HG02943 (cell line): ENCODE measurements around the gene DNAJB9.

ENCODE experiments used
- ATAC-seq: cut with Tn5 transposase; IDR thresholded peaks from one replicate; pipeline ENCODE4 v1.9.1; 2021; ENCODE audit warnings: mild to moderate bottlenecking, low read depth, moderate library complexity; ENCODE audit not compliant: unreplicated experiment

Gene DNAJB9

DNA sequence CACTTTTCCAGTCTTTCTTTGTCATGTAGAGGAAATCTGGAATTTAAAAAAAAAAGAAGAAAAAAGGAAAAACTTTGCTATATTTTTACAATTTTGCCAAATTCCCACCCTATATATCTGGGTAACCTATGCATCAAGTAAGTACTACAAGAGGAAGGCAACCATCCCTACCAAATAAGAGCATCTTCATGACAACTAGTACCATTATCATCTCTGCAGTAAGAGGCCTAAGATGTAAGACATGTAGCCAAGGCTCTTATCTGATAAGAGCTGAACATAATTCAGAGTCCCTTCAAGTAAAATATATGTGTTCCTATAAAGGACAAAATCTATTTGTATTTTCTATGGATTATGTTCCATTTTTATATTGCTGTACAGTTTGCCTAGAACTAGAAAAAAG lies 3.7 kb upstream of the DNAJB9 start:
- no peak for ATAC-seq

DNA sequence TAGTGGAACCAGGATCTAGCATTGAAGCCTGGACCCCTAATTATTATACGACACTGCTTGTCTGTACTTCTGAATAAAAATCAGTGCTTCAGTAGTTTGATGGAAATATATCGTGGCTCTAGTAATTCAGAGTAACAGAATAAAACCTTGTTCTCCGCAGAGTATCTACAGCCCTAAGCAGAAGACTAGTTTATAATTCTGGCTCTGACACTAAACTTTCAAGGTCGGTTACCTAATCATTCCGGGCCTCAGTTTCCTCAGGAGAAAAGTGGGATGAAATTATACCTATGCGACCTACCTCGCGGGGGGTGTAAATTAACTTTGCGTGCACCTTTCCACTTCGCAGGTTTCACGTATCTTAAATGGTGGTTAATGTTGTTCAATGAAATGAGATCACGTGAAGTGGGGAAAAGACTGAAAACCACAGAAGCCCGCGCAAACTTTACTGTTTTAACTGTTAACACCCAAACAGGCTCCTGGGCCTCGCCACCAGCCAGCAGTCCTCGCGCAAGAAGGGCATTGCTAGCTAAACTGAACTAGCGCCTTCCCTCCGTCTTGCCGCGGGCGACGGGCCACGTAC lies 783 bp upstream of the DNAJB9 start:
- ATAC-seq, result no peak

DNA sequence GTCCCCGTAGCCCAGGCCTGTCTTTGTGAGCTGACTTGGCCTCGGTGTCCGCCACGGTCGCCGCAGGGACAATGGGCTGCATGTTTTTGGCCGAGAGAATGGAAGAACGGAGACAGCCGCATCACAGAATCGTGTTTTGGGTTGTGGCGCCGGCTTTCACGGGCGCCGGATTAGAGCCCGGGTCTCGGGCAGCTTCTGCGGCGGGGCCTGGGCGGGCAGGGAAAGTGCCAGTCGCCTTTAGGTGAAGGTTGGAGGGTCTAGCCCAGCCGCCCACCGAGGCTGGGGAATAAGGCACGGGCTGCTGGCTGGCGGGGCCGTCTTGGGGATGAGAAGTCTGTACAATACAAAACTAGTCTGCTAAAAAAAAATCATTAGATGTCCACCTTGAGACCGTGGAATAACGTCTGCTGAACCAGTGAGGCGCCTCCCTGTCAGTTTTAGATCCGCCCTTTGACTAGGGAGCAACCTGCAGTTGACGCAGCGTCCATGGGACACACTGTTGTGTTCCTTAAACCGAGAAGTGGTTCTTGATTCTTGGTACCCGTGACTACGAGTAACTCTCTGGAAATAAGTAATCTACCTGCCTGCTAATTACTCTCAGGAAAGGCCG lies 577 bp downstream of the DNAJB9 start:
- ATAC-seq, result peak; percentile 26

DNA sequence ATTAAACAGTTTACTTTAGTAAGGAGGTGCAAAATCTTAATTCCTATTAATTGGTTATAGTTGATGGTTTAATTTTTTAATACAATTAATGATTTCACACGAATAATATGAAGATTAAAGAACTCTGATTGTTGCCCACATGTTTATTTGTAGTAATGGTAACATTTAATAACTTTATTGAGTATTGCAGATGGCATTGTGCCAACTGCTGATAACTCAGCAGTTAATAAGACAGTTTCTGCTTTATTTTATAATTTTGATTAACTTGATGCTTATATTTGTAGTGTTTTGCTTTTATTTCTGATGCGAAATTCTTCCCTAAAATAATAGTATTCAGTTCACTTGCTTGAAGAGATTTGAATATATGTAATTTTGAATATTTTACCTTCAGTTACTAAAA lies 2.8 kb downstream of the DNAJB9 start:
- ATAC-seq, result no peak

DNA sequence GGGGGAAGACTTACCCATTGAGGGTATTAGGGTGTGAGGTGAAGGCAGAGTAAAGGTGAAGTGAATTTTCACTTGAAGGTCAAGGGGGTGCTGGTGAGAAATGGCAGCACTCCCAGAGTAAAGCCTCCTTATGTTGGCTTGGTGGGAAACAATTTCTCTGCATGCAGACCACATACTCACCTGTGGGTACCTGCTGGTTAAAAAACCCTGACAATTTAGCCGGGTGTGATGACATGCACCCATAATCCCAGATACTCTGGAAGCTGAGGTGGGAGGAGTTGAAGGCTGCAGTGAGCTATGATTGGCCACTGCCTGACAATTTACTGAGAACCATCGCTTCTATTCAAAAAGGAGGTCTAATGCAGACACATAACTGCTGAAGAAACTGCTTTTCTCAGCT lies 5.5 kb downstream of the DNAJB9 start:
- no peak for ATAC-seq

DNA sequence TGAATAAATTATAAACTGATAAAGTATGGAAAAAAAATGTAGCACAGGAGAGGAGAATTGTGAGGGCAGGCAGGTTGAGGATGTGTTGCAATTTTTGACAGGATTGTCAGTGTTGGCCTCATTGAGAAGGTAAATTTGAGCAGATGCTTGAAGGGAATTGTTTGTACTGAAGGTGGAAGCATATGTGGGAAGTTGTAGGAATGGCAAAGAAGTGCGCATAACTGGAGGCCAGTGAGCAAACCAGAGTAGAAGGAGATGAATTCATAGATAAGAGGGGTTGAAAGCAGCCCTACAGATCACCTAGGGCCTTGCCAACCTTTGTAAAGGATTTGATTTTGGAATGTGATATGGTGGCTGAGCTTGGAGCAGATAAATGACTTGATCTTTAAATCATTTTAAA lies 6.4 kb downstream of the DNAJB9 start:
- ATAC-seq, result no peak

DNA sequence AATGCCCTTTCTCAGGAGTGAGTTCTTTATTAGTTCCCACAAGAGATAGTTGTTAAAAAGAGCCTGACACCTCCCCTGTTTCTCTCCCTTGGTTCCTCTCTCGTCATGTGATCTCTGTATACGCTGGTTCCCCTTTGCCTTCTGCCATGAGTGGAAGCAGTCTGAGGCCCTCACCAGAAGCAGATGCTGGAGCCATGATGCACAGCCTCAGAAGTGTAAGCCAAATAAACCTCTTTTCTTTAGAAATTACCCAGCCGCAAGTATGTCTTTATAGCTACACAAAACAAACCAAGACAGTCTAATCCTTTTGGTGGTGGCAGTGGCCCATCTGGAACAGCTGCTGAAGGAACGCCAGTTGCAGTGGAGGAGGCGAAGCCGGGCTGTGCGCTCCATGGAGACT lies 9.3 kb downstream of the DNAJB9 start:
- ATAC-seq, result no peak

DNA sequence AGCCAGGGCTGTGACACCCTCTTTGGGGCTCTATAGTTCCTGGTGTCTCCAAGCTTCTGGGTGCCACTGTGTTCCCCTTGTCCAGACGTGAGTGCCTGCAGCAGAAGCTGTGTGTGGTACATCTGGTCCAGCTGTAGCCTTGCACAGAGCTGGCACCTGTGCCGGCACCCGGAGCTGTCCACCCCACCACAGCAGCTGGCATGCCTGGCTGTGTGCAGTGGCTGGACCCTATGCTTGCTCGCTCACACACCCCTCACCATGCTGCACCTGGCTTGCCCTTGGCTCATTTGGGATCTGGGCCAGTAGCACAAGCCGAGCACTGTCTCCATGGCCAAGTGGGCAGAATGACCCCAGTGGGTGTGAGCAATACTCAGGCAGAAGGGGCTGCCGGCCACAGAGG lies 10.6 kb downstream of the DNAJB9 start:
- ATAC-seq, result no peak

DNA sequence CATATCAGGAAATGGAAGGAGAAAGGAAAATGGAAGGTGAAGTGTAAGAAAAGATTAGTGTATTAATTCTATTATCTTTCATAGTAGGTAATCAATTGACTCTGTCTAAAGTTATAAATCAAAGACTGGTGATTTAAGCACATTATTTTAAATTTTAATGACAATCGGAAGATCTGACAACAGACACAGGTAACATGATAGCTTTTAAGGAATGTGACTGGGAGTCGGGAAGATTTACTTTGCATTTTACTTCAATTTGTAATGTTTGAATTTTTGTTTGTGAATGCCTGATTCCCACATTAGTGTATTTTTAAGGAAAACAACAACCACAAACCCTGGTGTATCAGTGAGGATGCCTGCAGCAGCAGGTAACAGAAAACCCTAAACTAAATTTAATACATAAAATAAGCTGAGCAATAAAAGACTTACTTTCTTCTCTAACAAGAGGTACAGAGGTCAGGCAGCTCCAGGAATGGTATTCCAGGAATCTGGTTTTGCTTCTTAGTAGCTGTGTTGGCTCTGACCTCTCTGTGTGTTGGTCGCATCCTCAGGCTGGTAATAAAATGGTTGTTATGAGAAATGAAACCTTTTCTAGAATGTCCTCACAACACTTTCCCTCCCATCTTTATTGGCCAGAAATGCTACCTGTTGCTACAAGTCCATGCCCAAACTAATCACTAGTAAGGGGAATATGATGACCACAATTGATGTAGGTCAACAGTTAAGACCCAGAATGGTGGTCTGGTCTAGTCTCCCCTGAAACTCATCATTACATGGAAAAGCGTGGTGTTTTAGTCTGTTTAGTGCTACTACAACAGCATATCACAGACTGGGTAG lies 12.2 kb downstream of the DNAJB9 start:
- ATAC-seq, result no peak

DNA sequence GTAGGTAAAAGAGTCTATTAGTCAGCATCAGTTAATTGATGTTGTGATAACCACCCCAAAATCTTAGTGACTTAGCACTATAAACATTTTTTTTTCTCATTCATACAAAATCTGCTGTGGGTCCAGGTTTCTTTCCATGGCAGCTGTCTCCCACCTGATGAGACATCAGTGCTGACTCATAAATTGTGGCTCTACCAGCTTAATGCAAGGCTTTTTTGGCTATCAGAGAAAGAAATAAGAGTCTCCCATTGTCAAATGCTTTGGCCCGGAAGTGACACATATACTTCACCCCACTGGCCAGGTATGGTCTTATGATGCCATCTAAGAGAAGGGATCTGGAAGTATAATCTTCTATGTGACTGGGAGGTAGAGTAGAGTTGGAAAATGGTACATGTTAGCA lies 14.5 kb downstream of the DNAJB9 start:
- ATAC-seq, result no peak

DNA sequence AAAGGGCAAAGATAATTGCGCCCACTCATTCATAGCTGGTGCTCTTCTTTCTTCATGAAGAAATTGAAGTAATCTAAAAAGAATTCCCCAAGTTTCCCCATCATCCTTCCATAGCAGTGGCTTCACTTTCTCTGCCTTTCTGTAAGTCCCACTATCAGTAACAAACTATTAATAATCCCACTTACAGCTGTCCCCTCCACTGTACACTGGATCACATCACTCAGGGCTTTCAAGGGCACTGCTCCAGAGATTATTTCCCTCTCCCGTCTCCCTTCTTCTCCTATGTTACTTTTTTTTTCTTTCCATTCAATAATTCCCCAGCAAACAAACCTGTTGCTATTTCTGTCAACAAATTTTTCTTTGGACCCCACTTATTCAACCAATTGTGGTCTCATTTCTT lies 16.2 kb downstream of the DNAJB9 start:
- ATAC-seq, result no peak

DNA sequence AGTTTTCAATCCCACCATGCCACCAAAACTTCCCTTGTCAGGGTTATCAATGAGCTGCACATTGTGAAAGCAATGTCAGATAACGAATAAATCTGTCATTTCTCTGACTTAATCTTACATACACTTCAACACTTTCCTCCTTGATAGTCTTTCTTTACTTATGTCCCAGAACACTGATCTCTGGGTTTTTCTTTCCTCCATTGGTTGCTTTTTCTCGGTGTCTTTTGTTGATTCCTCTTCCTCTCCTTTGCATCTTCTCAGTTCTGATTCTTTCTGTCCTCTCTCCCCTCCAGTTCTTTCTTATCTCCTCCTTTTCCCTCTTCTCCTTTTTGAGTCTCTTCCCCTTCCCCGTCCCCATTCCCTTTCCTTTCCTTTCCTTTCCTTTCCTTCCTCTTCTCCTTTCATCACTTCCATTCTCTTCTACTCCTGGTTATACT lies 16.6 kb downstream of the DNAJB9 start:
- ATAC-seq, result no peak

DNA sequence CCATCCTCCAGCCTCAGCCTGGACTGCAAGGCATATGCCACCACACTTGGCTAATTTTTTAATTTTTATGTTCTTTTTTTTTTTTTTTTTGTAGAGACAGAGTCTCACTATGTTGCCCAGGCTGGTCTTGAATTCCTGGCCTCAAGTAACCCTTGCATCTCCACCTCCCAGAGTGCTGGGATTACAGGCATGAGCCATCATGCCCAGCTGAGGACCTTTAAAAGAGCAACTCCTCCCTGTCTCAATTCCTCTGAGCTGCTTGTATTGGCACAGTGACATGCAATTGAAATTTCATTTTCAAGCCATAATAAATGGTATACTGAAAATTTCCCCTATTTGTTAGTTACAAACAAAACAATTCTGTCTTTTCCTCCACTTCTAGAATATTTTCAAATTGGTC lies 19.5 kb downstream of the DNAJB9 start:
- ATAC-seq, result no peak

DNA sequence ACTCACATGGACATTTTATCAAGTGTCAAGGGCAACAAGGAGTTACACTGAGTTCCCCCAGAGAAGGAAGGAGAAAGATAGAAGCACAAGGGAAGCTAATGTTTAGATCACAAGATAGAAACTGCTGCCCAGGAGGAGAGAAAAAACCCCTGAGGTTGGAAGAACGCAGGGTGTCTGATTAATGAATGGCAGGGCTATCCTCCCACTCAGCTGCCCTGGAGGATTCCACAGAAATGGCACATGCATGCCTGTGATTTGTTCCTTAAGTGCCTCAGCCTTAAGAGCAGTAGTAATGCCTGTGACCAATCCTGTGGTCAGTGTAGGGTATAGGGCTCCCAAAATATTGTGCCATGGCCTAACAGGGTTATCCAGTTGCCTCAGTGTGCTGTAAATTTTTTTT lies 20.2 kb downstream of the DNAJB9 start:
- ATAC-seq, result no peak

DNA sequence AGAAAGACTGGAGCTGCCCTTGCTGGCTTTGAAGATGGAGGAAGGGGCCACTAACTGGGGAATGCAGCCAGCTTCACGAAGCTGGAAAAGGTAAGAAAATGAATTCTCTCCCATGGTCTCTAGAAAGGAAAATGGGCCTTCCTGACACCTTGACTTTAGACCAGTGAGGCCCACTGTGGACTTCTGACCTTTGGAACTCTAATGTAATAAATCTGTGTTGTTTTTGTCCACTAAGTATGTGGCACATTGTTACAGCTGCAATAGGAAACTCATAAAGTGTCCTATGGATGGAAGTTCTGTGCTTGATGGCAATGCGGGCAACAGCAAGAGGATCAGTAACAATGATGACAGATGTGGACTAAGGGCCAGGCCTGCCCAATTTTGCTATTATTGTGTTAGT lies 20.9 kb downstream of the DNAJB9 start:
- ATAC-seq, result no peak

DNA sequence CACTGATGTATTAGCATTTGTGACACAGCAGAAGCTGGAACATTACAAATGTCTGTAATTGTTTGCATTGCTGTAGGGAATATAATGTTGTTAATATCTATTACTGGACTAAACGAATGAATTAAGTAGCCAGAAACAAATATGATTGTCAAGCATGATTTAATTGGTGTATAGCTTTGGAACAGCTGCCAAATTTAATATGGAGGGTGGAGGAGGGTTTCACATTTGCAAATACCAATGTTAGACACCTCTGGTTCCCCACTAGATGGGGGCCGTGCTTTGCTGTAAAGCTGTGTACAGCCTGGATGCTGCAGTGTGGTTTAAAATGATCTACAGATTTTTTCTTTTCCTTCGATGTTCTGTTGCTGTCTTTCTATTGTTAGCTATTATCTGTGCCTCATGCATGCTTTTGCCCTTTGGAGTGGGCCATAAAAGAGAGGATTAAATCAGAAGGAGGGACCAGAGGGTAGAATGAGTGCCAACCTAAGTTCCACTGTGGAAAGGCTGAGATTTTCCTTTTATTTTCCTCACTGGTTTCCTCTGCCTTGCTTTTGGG lies 23.1 kb downstream of the DNAJB9 start:
- no peak for ATAC-seq

DNA sequence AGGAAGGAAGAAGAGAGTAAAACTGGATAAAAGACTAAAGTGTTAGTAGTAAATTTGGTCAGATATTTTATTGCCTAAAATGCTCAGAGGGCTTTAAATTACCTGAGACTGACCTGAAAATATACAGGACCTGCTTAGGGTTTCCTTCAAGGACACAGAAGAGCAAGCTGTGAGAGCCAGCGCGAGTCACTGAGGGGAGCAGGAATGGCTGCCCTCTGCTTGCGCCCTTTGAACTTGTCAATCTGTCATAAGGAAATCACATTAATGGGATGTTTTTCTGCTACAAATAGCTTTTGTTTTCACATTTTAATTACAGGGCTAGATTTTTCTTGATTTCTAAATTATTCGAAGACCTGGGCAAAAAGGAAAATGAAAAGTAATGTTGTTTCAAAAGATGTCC lies 26.9 kb downstream of the DNAJB9 start:
- peak; percentile 73 for ATAC-seq

DNA sequence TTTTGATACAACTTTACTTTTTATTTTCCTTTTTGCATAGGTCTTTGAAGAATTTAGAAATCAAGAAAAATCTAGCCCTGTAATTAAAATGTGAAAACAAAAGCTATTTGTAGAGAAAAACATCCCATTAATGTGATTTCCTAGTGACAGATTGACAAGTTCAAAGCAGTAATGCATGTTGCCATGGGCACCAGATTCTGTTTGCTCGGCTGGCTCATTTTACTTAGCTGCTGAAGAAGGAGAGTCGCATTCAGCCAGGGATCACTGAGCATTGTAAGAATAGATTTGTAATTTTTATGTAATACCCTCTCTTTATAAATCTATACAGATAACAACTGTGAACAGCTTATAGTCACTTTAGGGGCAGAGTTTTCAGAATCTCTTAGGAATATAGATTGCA lies 28.5 kb downstream of the DNAJB9 start:
- no peak for ATAC-seq

DNA sequence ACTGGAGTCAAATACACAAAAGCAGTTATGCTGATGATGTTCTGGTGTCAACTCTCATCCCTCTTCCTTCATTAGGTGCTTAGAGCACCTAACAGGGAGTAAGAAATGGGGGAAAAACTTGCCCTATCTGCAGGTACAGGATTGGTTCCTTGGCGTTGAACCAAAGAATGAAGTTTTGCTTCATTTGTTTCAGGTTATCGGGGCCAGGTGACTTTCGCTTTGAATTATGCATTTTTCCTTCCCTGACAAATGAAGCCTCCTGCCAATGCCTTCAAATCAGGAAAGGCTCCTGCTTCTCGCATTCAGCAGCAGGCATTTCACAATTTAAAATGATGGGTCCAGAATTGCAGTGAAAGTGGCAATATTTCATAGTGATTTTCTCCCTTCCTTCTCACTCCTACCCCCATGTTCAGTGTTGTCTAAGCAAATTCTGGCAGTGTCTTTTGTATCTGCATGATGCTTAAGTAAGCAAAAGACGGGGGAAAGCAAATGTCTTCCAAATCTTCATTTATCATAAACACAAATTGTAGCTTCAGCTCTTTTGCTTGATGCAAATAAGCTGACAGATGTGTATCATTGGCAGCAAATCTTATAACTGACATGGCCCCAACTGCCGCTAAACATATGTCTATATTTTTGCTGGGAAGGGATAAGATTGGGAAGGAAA lies 29.4 kb downstream of the DNAJB9 start:
- no peak for ATAC-seq

DNA sequence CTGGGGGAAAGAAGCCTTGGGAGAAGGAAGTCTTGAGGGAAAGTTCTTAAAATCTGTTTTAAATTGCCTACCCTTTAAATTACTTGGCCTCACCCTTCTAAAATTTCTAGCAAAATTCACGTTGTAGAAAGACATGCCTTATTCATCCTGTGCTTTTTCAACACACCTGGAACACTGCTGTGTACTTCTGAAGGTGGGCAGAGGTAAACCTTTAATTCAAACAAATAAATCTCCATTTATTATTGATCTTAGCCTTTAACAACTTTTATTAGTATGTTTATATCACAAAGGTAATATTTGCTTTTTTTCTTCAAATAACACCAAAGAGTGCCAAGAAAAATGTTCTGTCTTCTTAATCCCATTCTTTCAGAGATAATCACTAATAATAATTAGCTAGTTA lies 30.7 kb downstream of the DNAJB9 start:
- no peak for ATAC-seq

DNA sequence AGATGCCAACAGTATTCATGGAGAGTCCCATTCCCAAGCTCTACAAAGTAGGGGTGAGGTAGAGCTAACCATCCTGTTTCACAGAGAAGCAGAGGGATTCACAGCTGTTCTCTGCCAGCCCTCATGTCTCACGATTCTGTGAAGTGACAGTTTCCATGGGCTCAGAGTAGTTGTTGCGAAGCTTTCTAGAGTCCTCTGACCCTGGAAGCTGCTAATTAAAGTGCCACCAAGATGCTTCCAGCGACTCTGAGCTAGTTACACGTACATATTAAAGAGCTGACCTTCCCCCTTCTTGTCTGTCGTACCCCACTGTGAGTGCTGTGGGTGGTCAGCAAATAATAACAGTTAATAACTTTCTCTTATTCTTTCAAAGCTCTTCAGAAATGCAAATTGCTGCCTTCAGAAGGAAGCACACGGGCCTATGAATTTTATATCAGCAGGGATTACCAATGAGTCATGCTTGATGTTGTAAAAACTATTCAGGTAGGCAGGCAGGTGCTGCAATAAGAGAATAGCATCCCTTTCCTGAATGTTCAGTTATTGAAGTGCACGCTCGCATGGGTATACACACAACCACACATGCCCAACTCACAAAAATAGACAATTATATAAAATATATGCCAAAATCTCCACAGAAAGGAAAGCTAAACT lies 34.1 kb downstream of the DNAJB9 start:
- ATAC-seq, result no peak
